Neuronal stem cell (in vitro differentiated cells): Measurements from ENCODE around the gene ATN1.
A peak's percentile ranks its signal among the peaks of the same experiment; 100 is the strongest.

Source experiments
- DNase-seq: peaks from one replicate; pipeline ENCODE4 v3.0.0-alpha.2; 2013; ENCODE audit warnings: low spot score
- H2AFZ ChIP-seq: one replicate; pipeline ENCODE4 v1.6.1; 2013; ENCODE audit warnings: mild to moderate bottlenecking, low read length, inconsistent platforms
- H2AK5ac ChIP-seq: 2 replicates; pipeline ENCODE4 v1.6.1; 2013; ENCODE audit warnings: low read depth, mild to moderate bottlenecking, inconsistent platforms, low read length, moderate library complexity, mixed read lengths
- H2BK120ac ChIP-seq: 2 replicates; pipeline ENCODE4 v1.6.1; 2013; ENCODE audit warnings: low read depth, mild to moderate bottlenecking, inconsistent platforms, low read length, moderate library complexity, mixed read lengths
- H2BK12ac ChIP-seq: one replicate; pipeline ENCODE4 v1.6.1; 2013; ENCODE audit warnings: low read length, inconsistent platforms
- H2BK15ac ChIP-seq: 2 replicates; pipeline ENCODE4 v1.6.1; 2013; ENCODE audit warnings: mild to moderate bottlenecking, low read length, inconsistent platforms, mixed read lengths
- H2BK5ac ChIP-seq: one replicate; pipeline ENCODE4 v1.6.1; 2013; ENCODE audit warnings: inconsistent platforms, mild to moderate bottlenecking, low read length, moderate library complexity
- H3K14ac ChIP-seq: one replicate; pipeline ENCODE4 v1.6.1; 2013; ENCODE audit warnings: low read length, inconsistent platforms
- H3K18ac ChIP-seq: 2 replicates; pipeline ENCODE4 v1.6.1; 2013; ENCODE audit warnings: low read length, inconsistent platforms
- H3K23ac ChIP-seq: 2 replicates; pipeline ENCODE4 v1.6.1; 2013; ENCODE audit warnings: low read depth, mild to moderate bottlenecking, mixed read lengths, low read length, inconsistent platforms; ENCODE audit not compliant: poor library complexity
- H3K27ac ChIP-seq: replicated peaks from 3 replicates; pipeline ENCODE4 v1.5.1; 2013; ENCODE audit warnings: low read length, inconsistent platforms
- H3K27me3 ChIP-seq, 3 experiments: 2 replicates each; pipeline ENCODE4 v1.6.1; 2013; ENCODE audit warnings: low read length in 3 of 3, mild to moderate bottlenecking in 2 of 3, inconsistent platforms in 1 of 3, low read depth in 1 of 3, mixed read lengths in 1 of 3, moderate library complexity in 1 of 3; ENCODE audit not compliant: control insufficient read depth in 3 of 3, insufficient read depth in 3 of 3
- H3K36me3 ChIP-seq, 2 donors: replicated peaks in 1 of 2; 2 replicates each; pipeline ENCODE4 v1.6.1; 2013; ENCODE audit warnings: low read length in 2 of 2; ENCODE audit not compliant: control insufficient read depth in 2 of 2, insufficient read depth in 2 of 2
- H3K4ac ChIP-seq: 2 replicates; pipeline ENCODE4 v1.6.1; 2013; ENCODE audit warnings: inconsistent platforms, mild to moderate bottlenecking, low read length, moderate library complexity
- H3K4me1 ChIP-seq, 2 donors: 1 replicate in 1 of 2; 2 replicates in 1 of 2; pipeline ENCODE4 v1.6.1; 2013; ENCODE audit warnings: low read length in 2 of 2, low read depth in 1 of 2; ENCODE audit not compliant: control insufficient read depth in 2 of 2, insufficient read depth in 1 of 2
- H3K4me2 ChIP-seq: one replicate; pipeline ENCODE4 v1.6.1; 2013; ENCODE audit warnings: mild to moderate bottlenecking, low read length, inconsistent platforms; ENCODE audit not compliant: insufficient read depth, poor library complexity, severe bottlenecking
- H3K4me3 ChIP-seq, 2 donors: 2 replicates each; pipeline ENCODE4 v1.5.1; 2013; ENCODE audit warnings: low read length in 2 of 2, mild to moderate bottlenecking in 2 of 2, inconsistent platforms in 1 of 2, moderate library complexity in 1 of 2
- H3K79me1 ChIP-seq: one replicate; pipeline ENCODE4 v1.6.1; 2013; ENCODE audit warnings: low read depth, mild to moderate bottlenecking, inconsistent platforms, low read length, moderate library complexity
- H3K9ac ChIP-seq: one replicate; pipeline ENCODE4 v1.6.1; 2013; ENCODE audit warnings: mild to moderate bottlenecking, low read depth, low read length, inconsistent platforms; ENCODE audit not compliant: poor library complexity
- H3K9me3 ChIP-seq, 2 donors: replicated peaks in 1 of 2; 2 replicates each; pipeline versions ENCODE3 to v1.6.1; 2013; ENCODE audit warnings: low read length in 2 of 2, mild to moderate bottlenecking in 2 of 2, inconsistent platforms in 1 of 2, low read depth in 1 of 2, mixed read lengths in 1 of 2, moderate library complexity in 1 of 2; ENCODE audit not compliant: control insufficient read depth in 2 of 2, insufficient read depth in 1 of 2
- H4K8ac ChIP-seq: one replicate; pipeline ENCODE4 v1.6.1; 2013; ENCODE audit warnings: low read depth, mild to moderate bottlenecking, inconsistent platforms, low read length, moderate library complexity
- H4K91ac ChIP-seq: one replicate; pipeline ENCODE4 v1.6.1; 2013; ENCODE audit warnings: low read length, low read depth, mild to moderate bottlenecking, inconsistent platforms; ENCODE audit not compliant: poor library complexity
- WGBS, 2 donors: extraction: QIAGEN DNeasy Blood & Tissue Kit; methylation state at CpG; one replicate each; pipeline ENCODE4 v1.1.7; 2013; ENCODE audit warnings: missing lambda C conversion rate in 2 of 2, mixed read lengths in 1 of 2; ENCODE audit not compliant: insufficient read length in 2 of 2, insufficient replicate concordance in 1 of 2; ENCODE audit errors: extremely low coverage in 2 of 2; 5-methylcytosine and 5-hydroxymethylcytosine counted together

The ATN1 gene

GRCh38 chr12:6899427-6899826 lies 28.3 kb upstream of the ATN1 start:
- H3K4me2 ChIP-seq, result no peak overlapping the region
- H3K79me1 ChIP-seq, result no peaks in the 10 kb centered on the region
- H3K4me3 ChIP-seq, result no peak overlapping the region
- H4K91ac ChIP-seq, result no peak overlapping the region
- no peaks in the 10 kb centered on the region for H3K9me3 ChIP-seq
- H3K36me3 ChIP-seq, result no peaks in the 10 kb centered on the region
- H2BK12ac ChIP-seq, result no peak overlapping the region
- H3K4me1 ChIP-seq, result peaks cover 2 to 5% of the 10 kb centered on the region in 2 donors
- no peak overlapping the region for H3K23ac ChIP-seq
- no peak overlapping the region for H4K8ac ChIP-seq
- WGBS, 2 donors, result no CpG with 5 or more reads among the region's 5 CpGs
- no peak overlapping the region for H3K14ac ChIP-seq
- H3K18ac ChIP-seq, result no peak overlapping the region
- no peak overlapping the region for H2BK5ac ChIP-seq
- H3K9ac ChIP-seq, result no peak overlapping the region
- H2AK5ac ChIP-seq, result no peak overlapping the region
- H2BK120ac ChIP-seq, result no peak overlapping the region
- no peak for DNase-seq
- H3K27ac ChIP-seq, result no peak overlapping the region
- H3K27me3 ChIP-seq, result no peaks in the 10 kb centered on the region
- H2AFZ ChIP-seq, result no peak overlapping the region
- no peak overlapping the region for H2BK15ac ChIP-seq
- no peak overlapping the region for H3K4ac ChIP-seq

- Histone ChIP-seq H3K18ac (no peak overlapping the region), H2BK120ac (no peak overlapping the region), H2BK15ac (no peak overlapping the region), H3K4ac (no peak overlapping the region), H4K8ac (no peak overlapping the region), H3K27ac (no peak overlapping the region), H3K23ac (no peak overlapping the region), H3K9ac (no peak overlapping the region), H2AK5ac (no peak overlapping the region), H3K4me3 (no peak overlapping the region), H3K9me3 (no peaks in the 10 kb centered on the region), H3K4me1 (peaks cover 3 to 6% of the 10 kb centered on the region in 2 donors), H3K36me3 (no peaks in the 10 kb centered on the region), H2AFZ (no peak overlapping the region), H2BK12ac (no peak overlapping the region), H3K4me2 (no peak overlapping the region), H3K27me3 (no peaks in the 10 kb centered on the region), H3K14ac (no peak overlapping the region), H3K79me1 (no peaks in the 10 kb centered on the region), H2BK5ac (no peak overlapping the region), H4K91ac (no peak overlapping the region)
- DNase-seq, result no peak
- no CpG with 5 or more reads among the region's 10 CpGs for WGBS, 2 donors
Measured at GRCh38 chr12:6899837-6900519, 27.8 kb upstream of the ATN1 start.

GRCh38 chr12:6902448-6902847 lies 25.3 kb upstream of the ATN1 start:
- Histone ChIP-seq H3K27me3 (no peaks in the 10 kb centered on the region), H3K23ac (no peak overlapping the region), H3K4me1 (peaks cover 10 to 15% of the 10 kb centered on the region in 2 donors), H3K14ac (no peak overlapping the region), H4K91ac (no peak overlapping the region), H4K8ac (no peak overlapping the region), H2BK5ac (no peak overlapping the region), H2AFZ (no peak overlapping the region), H2AK5ac (no peak overlapping the region), H3K4me3 (no peak overlapping the region), H2BK120ac (no peak overlapping the region), H3K36me3 (no peaks in the 10 kb centered on the region), H3K27ac (no peak overlapping the region), H3K4ac (no peak overlapping the region), H2BK15ac (no peak overlapping the region), H3K9ac (no peak overlapping the region), H2BK12ac (no peak overlapping the region), H3K4me2 (no peak overlapping the region), H3K18ac (no peak overlapping the region), H3K9me3 (no peaks in the 10 kb centered on the region), H3K79me1 (peaks cover 1% of the 10 kb centered on the region)
- no peak for DNase-seq
- WGBS, 2 donors, result no CpG with 5 or more reads among the region's 4 CpGs

DNA sequence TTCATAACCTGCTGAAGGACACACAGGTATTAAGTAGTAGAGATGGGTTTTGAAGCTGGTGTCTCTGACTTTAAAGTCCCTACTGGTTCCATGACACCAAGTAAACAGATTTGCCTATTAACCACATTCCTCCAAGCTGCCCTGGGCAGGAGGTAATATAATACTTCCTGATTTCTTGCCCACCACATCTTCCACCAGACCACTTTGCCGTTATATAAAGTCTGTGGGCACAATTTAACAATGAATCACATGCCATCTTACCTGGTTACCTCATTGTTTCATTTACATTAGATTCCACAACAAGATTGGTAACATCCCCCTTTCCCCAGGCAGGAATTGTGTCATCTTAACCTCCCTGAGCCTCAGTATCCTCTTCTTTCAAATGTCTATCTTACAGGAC lies 24.0 kb upstream of the ATN1 start:
- H3K36me3 ChIP-seq, result no peaks in the 10 kb centered on the region
- no peak overlapping the region for H3K27ac ChIP-seq
- no peak overlapping the region for H3K9ac ChIP-seq
- H3K4me1 ChIP-seq, result peaks cover 10 to 15% of the 10 kb centered on the region in 2 donors
- no peak overlapping the region for H2AK5ac ChIP-seq
- H4K91ac ChIP-seq, result no peak overlapping the region
- H3K27me3 ChIP-seq, result no peaks in the 10 kb centered on the region
- H3K4me2 ChIP-seq, result no peak overlapping the region
- H3K14ac ChIP-seq, result no peak overlapping the region
- no peak overlapping the region for H3K4me3 ChIP-seq
- no CpG with 5 or more reads among the region's 1 CpG for WGBS, 2 donors
- no peak overlapping the region for H2BK120ac ChIP-seq
- H2BK5ac ChIP-seq, result no peak overlapping the region
- no peak overlapping the region for H3K23ac ChIP-seq
- H3K4ac ChIP-seq, result no peak overlapping the region
- DNase-seq, result no peak
- no peaks in the 10 kb centered on the region for H3K9me3 ChIP-seq
- peaks cover 1% of the 10 kb centered on the region for H3K79me1 ChIP-seq
- no peak overlapping the region for H2BK15ac ChIP-seq
- no peak overlapping the region for H2BK12ac ChIP-seq
- peak overlapping the region; percentile 93 for H2AFZ ChIP-seq
- H3K18ac ChIP-seq, result no peak overlapping the region
- no peak overlapping the region for H4K8ac ChIP-seq
